Stimulated activated naive CD4-positive, alpha-beta T cell treated with Interleukin-2 at 50 U/mL for 16 hours (primary cell): ENCODE data around the gene MAGEA9.
A peak's percentile ranks its signal among the peaks of the same experiment; 100 is the strongest.
"Not testable (repeated sequence)": the region's sequence is repeated elsewhere in the genome, so short reads cannot be mapped to it uniquely, and the experiment has no call there.

Source experiments
- DNase-seq: peaks from one replicate; lab custom pipeline; 2025; lab: John Stamatoyannopoulos, UW

MAGEA9 gene

DNA sequence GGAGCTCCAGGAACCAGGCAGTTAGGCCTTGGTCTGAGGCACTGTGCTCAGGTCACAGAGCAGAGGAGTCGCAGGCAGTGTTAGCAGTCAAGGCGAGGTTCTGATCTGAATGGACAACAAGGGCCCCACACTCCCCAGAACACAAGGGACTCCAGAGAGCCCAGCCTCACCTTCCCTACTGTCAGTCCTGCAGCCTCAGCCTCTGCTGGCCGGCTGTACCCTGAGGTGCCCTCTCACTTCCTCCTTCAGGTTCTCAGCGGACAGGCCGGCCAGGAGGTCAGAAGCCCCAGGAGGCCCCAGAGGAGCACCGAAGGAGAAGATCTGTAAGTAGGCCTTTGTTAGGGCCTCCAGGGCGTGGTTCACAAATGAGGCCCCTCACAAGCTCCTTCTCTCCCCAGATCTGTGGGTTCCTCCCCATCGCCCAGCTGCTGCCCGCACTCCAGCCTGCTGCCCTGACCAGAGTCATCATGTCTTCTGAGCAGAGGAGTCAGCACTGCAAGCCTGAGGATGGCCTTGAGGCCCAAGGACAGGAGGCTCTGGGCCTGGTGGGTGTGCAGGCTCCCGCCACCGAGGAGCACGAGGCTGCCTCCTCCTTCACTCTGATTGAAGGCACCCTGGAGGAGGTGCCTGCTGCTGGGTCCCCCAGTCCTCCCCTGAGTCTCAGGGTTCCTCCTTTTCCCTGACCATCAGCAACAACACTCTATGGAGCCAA lies 26.2 kb downstream of the MAGEA9 start:
- DNase-seq: no peak

- no peak for DNase-seq
These were observed 36.9 kb downstream of the MAGEA9 start for GRCh38 chrX:149818652-149819051.

DNA sequence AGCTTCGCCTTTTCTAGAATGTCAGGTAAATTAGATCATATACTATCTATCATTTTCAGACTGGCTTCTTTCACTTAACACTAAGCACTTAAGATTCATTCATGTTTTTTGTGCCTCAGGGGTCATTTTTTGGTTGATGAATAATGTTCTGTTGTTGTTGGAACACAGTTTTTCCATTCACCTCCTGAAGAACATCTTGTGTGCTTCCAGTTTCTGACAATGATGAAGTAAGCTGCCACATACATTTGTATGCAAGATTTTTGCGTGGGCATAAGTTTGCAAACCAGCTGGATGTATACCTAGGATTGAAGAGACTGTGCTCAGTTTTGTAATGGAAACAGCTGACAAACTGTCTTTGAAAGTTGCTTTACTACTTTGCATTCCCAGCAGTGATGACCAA lies 37.6 kb downstream of the MAGEA9 start:
- DNase-seq: no peak

GRCh38 chrX:149825424-149825823 lies 43.7 kb downstream of the MAGEA9 start:
- peak; percentile 31 for DNase-seq

GRCh38 chrX:149827254-149827653 lies 45.5 kb downstream of the MAGEA9 start:
- no peak for DNase-seq

DNA sequence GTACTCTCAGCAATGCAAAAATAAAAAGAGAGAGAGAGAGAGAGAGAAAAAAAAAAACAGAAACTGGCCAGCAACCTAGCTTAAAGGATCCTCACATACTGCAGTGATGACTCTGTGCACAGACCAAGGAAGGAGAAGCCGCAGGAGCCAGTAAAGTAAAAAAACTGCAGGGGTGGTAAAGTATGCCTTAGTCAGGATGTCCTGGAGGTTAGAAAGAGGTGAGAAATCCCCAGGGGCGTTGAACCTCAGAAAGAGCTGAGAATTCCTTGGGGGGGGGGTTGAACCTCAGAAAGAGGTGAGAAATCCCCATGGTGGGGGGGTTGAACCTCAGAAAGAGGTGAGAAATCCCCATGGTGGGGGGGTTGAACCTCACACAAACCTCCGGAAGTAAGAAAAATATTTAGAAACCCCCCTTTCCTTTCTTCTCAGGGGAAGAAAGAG lies 48.0 kb downstream of the MAGEA9 start:
- DNase-seq: no peak

DNA sequence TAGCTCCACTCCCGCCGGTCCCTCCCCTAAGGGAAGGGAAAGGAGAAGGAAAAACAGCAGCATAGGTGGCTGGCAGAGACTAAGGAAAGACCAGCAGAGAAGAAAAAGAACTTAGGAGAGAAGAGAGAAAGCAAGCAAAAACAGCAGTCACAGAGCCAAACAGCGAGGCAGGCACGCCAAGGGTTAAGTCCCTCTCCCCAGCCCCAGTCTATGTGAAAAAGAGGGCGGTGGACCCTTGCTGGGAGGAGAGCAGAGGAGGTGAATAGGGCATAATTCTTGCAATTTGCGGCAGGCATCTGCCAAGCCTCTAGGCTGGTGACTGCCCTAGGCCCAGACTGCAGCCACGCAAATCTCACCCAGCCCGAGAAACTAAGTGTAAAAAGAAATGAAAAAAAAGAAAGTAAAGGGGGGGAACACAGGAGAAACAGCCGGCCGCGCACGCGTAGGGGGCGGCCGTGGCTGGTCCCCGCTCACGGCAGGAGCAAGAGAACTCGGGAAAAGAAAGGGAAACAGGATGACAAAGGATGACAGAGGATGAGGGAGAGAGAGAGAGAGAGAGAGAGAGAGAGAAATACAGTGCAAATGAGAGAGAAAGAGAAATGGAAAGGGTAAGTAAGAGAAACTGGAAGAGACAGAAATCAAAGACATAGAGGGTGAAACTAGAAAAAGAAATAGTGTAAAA lies 48.6 kb downstream of the MAGEA9 start:
- peak; percentile 9 for DNase-seq

DNA sequence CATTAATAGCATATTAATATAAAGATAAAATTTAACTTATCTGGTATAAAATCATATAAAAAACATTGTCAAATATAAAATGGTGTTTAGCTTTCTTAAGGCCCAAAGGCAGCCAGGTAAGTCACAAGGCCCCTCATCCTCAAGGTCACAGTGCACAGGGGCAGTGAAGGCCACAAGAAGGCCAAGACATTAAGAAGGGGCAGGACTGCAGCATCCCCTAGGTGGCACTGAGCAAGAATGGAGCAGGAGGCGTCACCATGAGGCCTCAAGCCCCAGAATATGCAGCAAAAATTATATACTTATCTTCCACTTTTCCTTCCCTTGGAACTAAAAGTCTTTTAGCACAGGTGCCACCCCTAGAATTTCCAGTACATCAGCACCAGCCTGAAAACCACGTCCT lies 49.7 kb downstream of the MAGEA9 start:
- no peak for DNase-seq

DNA sequence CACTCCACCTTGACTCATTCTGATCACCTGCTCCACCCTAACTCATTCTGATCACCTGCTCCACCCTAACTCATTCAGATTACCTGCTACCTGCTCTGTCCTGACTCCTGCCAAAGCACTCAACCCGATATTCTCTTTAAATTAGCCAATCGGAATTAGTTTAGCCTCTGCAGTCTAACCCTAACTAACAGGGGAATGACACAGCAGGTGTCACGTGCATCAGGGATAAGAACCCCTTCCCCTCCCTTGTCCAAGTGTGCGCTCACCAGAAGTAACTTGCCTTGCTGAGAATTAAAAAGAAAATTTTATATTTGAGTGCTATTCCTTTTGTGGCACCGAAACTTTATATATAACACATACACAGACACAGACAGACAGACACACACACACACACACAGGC lies 55.0 kb downstream of the MAGEA9 start:
- DNase-seq: not testable (repeated sequence)

DNA sequence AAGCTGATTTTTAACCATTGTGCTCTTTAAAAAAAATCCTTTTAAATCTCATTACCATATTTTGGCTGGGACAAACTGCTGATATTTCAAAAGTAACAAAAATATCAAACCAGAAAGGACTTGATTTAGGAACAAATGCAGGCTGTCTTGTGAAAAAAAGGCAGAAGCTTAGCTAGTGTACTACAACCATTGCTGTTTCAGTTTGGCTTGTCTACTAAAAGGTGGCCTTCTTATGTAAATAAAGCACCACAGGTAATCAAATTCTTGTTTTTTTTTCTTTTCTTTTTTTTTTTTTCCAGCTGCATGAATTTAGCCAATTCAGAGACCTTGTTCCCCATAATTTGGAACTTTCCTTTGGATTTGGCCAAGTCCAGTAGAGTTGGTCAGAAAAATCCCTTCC lies 55.4 kb downstream of the MAGEA9 start:
- no peak for DNase-seq
